OCI-LY1 (cell line): ENCODE results near the gene GUK1.

Experiments
- CTCF ChIP-seq: fragments of 200-600 bp; sonication (generic), shearing (Covaris generic); IDR thresholded peaks from 2 replicates; pipeline ENCODE4 v1.5.1; 2017; ENCODE audit warnings: mild to moderate bottlenecking, antibody characterized with exemption, low read length, moderate library complexity, mixed read lengths
- EZH2 ChIP-seq: fragments of 200-600 bp; sonication (generic), shearing (Covaris generic); IDR thresholded peaks from 2 replicates; pipeline ENCODE4 v1.8.0; 2017; ENCODE audit warnings: borderline replicate concordance, mixed run types, mild to moderate bottlenecking, antibody characterized with exemption, low read length, moderate library complexity, mixed read lengths

DNA sequence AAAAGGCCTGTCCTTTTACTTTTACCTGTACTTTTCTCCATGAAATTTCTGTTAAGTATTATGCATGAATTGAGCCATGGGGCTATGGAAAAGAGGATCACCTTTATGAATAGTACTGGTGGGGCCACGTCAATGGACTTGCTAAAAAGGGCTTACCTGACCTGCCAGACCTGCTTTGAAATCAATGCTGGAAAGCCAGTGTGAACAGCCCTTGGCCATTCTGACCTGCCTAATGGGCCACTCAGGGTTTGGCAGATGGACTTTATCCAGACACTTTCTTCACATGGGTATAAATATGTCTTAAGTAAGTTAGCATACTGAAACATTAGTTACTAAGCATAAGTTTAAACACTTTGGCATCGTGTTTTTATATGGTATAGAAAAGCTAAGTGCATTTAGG, 8.3 kb upstream of the GUK1 start:
- TF ChIP-seq EZH2 (no peak), CTCF (no peak)
